Measurements from ENCODE around the gene FIS1.

The FIS1 gene

DNA sequence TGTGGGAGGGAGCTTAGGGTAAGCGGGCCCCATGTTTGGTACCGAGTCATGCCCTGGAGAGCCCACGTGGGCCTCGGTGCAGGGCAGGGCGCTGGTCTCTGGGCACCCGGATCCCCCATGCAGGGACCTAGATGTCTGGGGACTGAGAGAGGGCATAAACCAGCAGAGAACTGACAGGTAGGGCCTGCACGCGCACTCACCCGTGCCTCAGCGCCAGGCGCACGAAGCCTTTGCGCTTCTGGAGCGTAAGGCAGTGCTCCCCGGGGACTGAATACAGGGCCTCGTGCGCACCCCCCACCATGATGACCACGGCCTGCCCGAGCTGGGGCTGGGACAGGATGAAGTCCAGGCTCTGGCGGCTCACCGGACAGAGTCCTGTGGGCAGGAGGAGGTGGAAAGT, 46.9 kb downstream of the FIS1 start:
- TF ChIP-seq, protein P1, sequence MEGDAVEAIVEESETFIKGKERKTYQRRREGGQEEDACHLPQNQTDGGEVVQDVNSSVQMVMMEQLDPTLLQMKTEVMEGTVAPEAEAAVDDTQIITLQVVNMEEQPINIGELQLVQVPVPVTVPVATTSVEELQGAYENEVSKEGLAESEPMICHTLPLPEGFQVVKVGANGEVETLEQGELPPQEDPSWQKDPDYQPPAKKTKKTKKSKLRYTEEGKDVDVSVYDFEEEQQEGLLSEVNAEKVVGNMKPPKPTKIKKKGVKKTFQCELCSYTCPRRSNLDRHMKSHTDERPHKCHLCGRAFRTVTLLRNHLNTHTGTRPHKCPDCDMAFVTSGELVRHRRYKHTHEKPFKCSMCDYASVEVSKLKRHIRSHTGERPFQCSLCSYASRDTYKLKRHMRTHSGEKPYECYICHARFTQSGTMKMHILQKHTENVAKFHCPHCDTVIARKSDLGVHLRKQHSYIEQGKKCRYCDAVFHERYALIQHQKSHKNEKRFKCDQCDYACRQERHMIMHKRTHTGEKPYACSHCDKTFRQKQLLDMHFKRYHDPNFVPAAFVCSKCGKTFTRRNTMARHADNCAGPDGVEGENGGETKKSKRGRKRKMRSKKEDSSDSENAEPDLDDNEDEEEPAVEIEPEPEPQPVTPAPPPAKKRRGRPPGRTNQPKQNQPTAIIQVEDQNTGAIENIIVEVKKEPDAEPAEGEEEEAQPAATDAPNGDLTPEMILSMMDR (IDR thresholded peaks at IDR 0.05; ENCODE audit: insufficient read depth, low read length, missing control alignments): no peak
- ChIA-PET POLR2A (no interaction called here), CTCF (interaction anchor here (8.9 kb wide), 1 partner anchor 54 kb away, joined by 353 read pairs; no protein-coding TSS in a partner anchor)
- H3K4me3 ChIP-seq (ENCODE audit: low read depth, low read length): no peak overlapping the region
- no peak for DNase-seq (ENCODE audit: low read depth, low spot score)

DNA sequence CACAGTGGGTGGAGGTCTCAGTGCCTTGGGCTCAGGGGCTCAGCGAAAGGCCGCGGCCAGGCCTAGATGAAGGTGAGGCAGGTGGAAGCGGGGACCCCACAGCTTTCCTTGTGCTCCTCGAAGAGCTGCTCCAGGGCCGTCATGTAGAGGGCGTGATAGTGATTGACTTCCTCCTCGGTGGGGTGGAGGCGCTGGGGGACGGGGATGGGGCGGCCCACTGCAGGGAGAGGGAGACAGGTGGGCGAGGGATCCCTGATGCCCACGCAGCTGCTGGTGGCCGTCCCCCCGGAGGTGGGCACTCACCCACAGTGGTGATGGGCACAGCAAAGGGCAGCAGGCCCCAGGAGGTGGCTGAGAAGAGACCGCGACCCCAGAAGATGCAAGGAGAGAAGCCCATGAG, 49.0 kb downstream of the FIS1 start:
- CTCF ChIA-PET: interaction anchor here (0.9 to 8.9 kb wide), 6 partner anchors 7 to 101 kb away, joined by 3 to 353 read pairs (median 80); partner anchors contain the start of genes MOGAT3, PLOD3 and ZNHIT1
- no peak for DNase-seq (ENCODE audit: low read depth, low spot score)
- H3K4me3 ChIP-seq (ENCODE audit: low read depth, low read length): no peak overlapping the region
- TF ChIP-seq, protein P1 (IDR thresholded peaks at IDR 0.05; ENCODE audit: insufficient read depth, low read length, missing control alignments): no peak
- POLR2A ChIA-PET: no interaction called here

Measured in AG04449 (cell line).